ENCODE measurements around the gene AAGAB.
A peak's percentile ranks its signal among the peaks of the same experiment; 100 is the strongest.
"Not testable (repeated sequence)": the region's sequence is repeated elsewhere in the genome, so short reads cannot be mapped to it uniquely, and the experiment has no call there.

The AAGAB gene

GRCh38 chr15:67290319-67290718, 35.9 kb upstream of the AAGAB start:
- no peak overlapping the region for H3K4me3 ChIP-seq (replicated peaks; ENCODE audit: insufficient read depth, low read length)
- TF ChIP-seq REST (IDR thresholded peaks at IDR 0.05; ENCODE audit: insufficient replicate concordance, low read depth) (no peak), POLR2AphosphoS5 (IDR thresholded peaks at IDR 0.05; ENCODE audit: low read depth) (no peak), GABPA (IDR thresholded peaks at IDR 0.05; ENCODE audit: low read depth) (no peak), CTCF (IDR thresholded peaks at IDR 0.05; ENCODE audit: insufficient read depth, low read length) (no peak), SPI1 (IDR thresholded peaks at IDR 0.05; ENCODE audit: borderline replicate concordance, low read depth) (no peak)
- H3K27ac ChIP-seq (replicated peaks) = no peak overlapping the region
- DNase-seq (ENCODE audit: low read depth in 1 of 2, low spot score in 1 of 2) = peak in 1 of 2 experiments; percentile 4
- no peaks in the 10 kb centered on the region for H3K27me3 ChIP-seq (ENCODE audit: insufficient read depth, poor library complexity, severe bottlenecking)

DNA sequence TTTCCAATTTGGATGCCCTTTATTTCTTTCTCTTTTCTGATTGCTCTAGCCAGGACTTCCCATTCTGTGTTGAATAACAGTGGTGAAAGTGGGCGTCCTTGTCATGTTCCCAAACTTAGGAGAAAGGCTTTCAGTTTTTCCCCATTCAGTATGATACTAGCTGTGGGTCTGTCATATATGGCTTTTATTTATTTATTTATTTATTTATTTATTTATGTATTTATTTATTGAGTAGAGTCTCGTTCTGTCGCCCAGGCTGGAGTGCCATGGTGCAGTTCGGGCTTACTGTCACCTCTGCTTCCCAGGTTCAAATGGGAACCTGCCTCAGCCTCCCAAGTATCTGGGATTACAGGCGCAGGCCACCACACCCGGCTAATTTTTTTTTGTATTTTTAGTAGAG, 31.9 kb upstream of the AAGAB start:
- DNase-seq (ENCODE audit: low read depth in 1 of 2, low spot score in 1 of 2); H3K27ac ChIP-seq (replicated peaks); H3K4me3 ChIP-seq (replicated peaks; ENCODE audit: insufficient read depth, low read length); H3K27me3 ChIP-seq (ENCODE audit: insufficient read depth, poor library complexity, severe bottlenecking): not testable (repeated sequence)

- not testable (repeated sequence) for H3K27me3 ChIP-seq (ENCODE audit: insufficient read depth, poor library complexity, severe bottlenecking); H3K4me3 ChIP-seq (replicated peaks; ENCODE audit: insufficient read depth, low read length); H3K27ac ChIP-seq (replicated peaks); DNase-seq (ENCODE audit: low read depth in 1 of 2, low spot score in 1 of 2)
Measured at GRCh38 chr15:67285625-67286024, 31.2 kb upstream of the AAGAB start.

GRCh38 chr15:67281714-67282113, 27.3 kb upstream of the AAGAB start:
- no peak for TF ChIP-seq POLR2AphosphoS5 (IDR thresholded peaks at IDR 0.05; ENCODE audit: low read depth)
- TF ChIP-seq GABPA (IDR thresholded peaks at IDR 0.05; ENCODE audit: low read depth) = no peak
- TF ChIP-seq REST (IDR thresholded peaks at IDR 0.05; ENCODE audit: insufficient replicate concordance, low read depth) = no peak
- TF ChIP-seq CTCF (IDR thresholded peaks at IDR 0.05; ENCODE audit: insufficient read depth, low read length) = no peak
- no peak for TF ChIP-seq SPI1 (IDR thresholded peaks at IDR 0.05; ENCODE audit: borderline replicate concordance, low read depth)
- H3K27me3 ChIP-seq (ENCODE audit: insufficient read depth, poor library complexity, severe bottlenecking) = no peaks in the 10 kb centered on the region
- no peak overlapping the region for H3K4me3 ChIP-seq (replicated peaks; ENCODE audit: insufficient read depth, low read length)
- H3K27ac ChIP-seq (replicated peaks) = no peak overlapping the region
- DNase-seq (ENCODE audit: low read depth in 1 of 2, low spot score in 1 of 2) = no peak

GRCh38 chr15:67280217-67280616, 25.8 kb upstream of the AAGAB start:
- H3K4me3 ChIP-seq (replicated peaks; ENCODE audit: insufficient read depth, low read length) = no peak overlapping the region
- TF ChIP-seq REST (IDR thresholded peaks at IDR 0.05; ENCODE audit: insufficient replicate concordance, low read depth) (no peak), SPI1 (IDR thresholded peaks at IDR 0.05; ENCODE audit: borderline replicate concordance, low read depth) (no peak), POLR2AphosphoS5 (IDR thresholded peaks at IDR 0.05; ENCODE audit: low read depth) (no peak), GABPA (IDR thresholded peaks at IDR 0.05; ENCODE audit: low read depth) (no peak), CTCF (IDR thresholded peaks at IDR 0.05; ENCODE audit: insufficient read depth, low read length) (no peak)
- H3K27ac ChIP-seq (replicated peaks) = no peak overlapping the region
- no peak for DNase-seq (ENCODE audit: low read depth in 1 of 2, low spot score in 1 of 2)
- H3K27me3 ChIP-seq (ENCODE audit: insufficient read depth, poor library complexity, severe bottlenecking) = no peaks in the 10 kb centered on the region

Measured in HL-60 (cell line).